ENCODE results near the gene PACSIN1.

DNA sequence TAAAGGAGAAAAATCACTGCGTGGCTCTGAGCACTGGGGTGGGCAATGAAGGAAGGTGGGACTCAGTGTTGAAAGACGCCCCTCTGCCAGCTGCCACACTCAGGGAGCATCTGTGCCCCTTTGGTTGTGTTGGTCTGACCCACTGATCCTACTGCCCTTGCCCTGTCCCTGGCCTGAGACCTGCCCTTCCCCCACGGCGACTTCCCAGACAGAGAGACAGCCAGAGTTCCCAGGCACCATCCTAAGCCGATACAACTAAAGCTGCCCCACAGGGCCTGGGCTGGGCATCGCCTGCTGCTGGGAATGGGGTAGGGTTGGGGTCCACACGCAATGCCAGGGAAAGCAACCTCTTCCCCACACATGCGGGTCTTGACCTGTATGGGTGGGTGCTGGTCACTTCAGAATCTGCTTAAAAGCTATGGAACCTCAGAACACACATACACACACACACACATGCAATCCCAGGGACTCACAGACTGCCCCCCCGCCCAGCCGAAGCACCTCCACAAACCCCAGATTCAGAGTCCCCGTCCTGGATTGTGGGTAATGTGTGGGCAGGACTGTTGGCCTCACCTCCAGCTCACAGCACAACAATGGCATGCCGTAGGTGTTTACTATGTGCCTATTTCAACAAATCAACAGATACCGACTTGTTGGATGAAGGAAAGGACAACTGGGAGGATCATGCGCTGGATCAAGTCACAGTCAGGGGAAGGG, 101.1 kb downstream of the PACSIN1 start:
- TF ChIP-seq POLR2A (IDR thresholded peaks at IDR 0.05; ENCODE audit: borderline replicate concordance, extremely low read depth, insufficient read depth, insufficient read length), result no peak
- TF ChIP-seq, protein P1, sequence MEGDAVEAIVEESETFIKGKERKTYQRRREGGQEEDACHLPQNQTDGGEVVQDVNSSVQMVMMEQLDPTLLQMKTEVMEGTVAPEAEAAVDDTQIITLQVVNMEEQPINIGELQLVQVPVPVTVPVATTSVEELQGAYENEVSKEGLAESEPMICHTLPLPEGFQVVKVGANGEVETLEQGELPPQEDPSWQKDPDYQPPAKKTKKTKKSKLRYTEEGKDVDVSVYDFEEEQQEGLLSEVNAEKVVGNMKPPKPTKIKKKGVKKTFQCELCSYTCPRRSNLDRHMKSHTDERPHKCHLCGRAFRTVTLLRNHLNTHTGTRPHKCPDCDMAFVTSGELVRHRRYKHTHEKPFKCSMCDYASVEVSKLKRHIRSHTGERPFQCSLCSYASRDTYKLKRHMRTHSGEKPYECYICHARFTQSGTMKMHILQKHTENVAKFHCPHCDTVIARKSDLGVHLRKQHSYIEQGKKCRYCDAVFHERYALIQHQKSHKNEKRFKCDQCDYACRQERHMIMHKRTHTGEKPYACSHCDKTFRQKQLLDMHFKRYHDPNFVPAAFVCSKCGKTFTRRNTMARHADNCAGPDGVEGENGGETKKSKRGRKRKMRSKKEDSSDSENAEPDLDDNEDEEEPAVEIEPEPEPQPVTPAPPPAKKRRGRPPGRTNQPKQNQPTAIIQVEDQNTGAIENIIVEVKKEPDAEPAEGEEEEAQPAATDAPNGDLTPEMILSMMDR (IDR thresholded peaks at IDR 0.05 in 2 of 3, conservative IDR thresholded peaks at IDR 0.05 in 1 of 3; ENCODE audit: borderline replicate concordance in 1 of 3, insufficient read depth in 1 of 3, low read depth in 2 of 3, low read length in 2 of 3), result no peak
- no peak for TF ChIP-seq JUND (IDR thresholded peaks at IDR 0.05)
- no peak for TF ChIP-seq POLR2AphosphoS5 (IDR thresholded peaks at IDR 0.05; ENCODE audit: low read depth, low read length)
- TF ChIP-seq SP1 (IDR thresholded peaks at IDR 0.05; ENCODE audit: low read depth), result no peak
- TF ChIP-seq EZH2 (IDR thresholded peaks at IDR 0.05), result no peak
- TF ChIP-seq, protein P2, sequence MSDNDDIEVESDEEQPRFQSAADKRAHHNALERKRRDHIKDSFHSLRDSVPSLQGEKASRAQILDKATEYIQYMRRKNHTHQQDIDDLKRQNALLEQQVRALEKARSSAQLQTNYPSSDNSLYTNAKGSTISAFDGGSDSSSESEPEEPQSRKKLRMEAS (IDR thresholded peaks at IDR 0.05), result no peak
- TF ChIP-seq ELF1 (IDR thresholded peaks at IDR 0.05; ENCODE audit: borderline replicate concordance, low read depth), result no peak
- no peak for TF ChIP-seq TCF7L2 (IDR thresholded peaks at IDR 0.05; ENCODE audit: borderline replicate concordance, extremely low read depth, insufficient read depth, insufficient read length)
